ENCODE results near the gene F10. TPM values are rescaled to one million over a fixed set of nuclear protein-coding genes. Genes with fewer than 3 reads are reported as not detected.

The F10 gene
- total and polyA plus RNA-seq, 2 donors (not counting 1 experiment from before 2014, with no cell fraction given), result not detected

DNA sequence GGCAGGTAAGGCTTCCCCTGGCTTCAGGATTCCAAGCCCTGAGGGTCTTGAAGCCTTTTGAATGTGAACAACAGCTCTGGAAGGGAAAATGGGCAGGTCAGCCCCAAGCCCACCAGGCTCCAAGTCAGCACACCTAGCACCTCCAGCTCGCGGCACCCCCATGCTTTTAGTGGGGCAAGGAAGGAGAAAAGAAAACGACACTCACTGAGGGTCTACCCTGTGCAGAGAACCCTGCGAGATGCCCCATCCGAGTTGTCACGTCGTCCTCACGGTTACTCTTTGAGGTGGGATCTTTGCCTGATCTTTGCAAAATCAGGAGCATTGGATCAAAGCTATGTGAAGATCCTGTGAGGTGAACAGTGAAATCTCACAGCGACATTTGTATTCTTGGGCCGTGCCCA is 5.7 kb upstream of the F10 start:
- Histone ChIP-seq H4K20me1 (ENCODE audit: control insufficient read depth, insufficient read depth, low read length, poor library complexity, severe bottlenecking) (no peaks in the 10 kb centered on the region), H3K79me2 (ENCODE audit: control insufficient read depth, insufficient read depth, low read length) (no peaks in the 10 kb centered on the region), H3K4me3 (ENCODE audit: control extremely low read depth in 1 of 5, extremely low read depth in 1 of 5, insufficient read depth in 1 of 5, low read depth in 2 of 5, low read length in 4 of 5) (no peak overlapping the region), H2AFZ (ENCODE audit: insufficient read depth, low read depth, low read length, poor library complexity, severe bottlenecking) (no peak overlapping the region), H3K9ac (ENCODE audit: low read length) (no peak overlapping the region), H3K27me3 (replicated peaks in 1 of 4; ENCODE audit: control extremely low read depth in 1 of 4, control insufficient read depth in 3 of 4, insufficient read depth in 4 of 4, low read length in 3 of 4) (peaks cover 0 to 2% (median 0%) of the 10 kb centered on the region in 4 experiments), H3K27ac (ENCODE audit: low read length in 2 of 2) (no peak overlapping the region), H3K36me3 (replicated peaks in 1 of 2; ENCODE audit: control extremely low read depth in 1 of 2, control insufficient read depth in 1 of 2, extremely low read depth in 1 of 2, insufficient read depth in 2 of 2, low read length in 1 of 2) (no peaks in the 10 kb centered on the region), H3K4me2 (replicated peaks; ENCODE audit: low read depth, low read length, poor library complexity, severe bottlenecking) (no peak overlapping the region), H3K9me3 (ENCODE audit: control extremely low read depth in 1 of 3, control insufficient read depth in 2 of 3, insufficient read depth in 1 of 3, low read length in 2 of 3) (peaks cover 0 to 5% (median 0%) of the 10 kb centered on the region in 3 donors), H3K4me1 (ENCODE audit: control insufficient read depth in 2 of 2, insufficient read depth in 2 of 2, low read length in 2 of 2) (no peaks in the 10 kb centered on the region)
- intact Hi-C loops (cut with micrococcal nuclease), result no loop called here
- no peaks in the 10 kb centered on the region for H3K27me3 Mint-ChIP-seq
- no peak overlapping the region for H3K4me3 Mint-ChIP-seq
- ChIA-PET POLR2A (no interaction called here), CTCF (no interaction called here)
- no peak for ATAC-seq (ENCODE audit: low read depth)
- 90% methylated on average over 10 of the region's 10 CpGs for WGBS (ENCODE audit: insufficient coverage)
- no peaks in the 10 kb centered on the region for H3K9me3 Mint-ChIP-seq (ENCODE audit: insufficient read depth)
- no peaks in the 10 kb centered on the region for H3K4me1 Mint-ChIP-seq
- no peak overlapping the region for H3K27ac Mint-ChIP-seq
- DNase-seq, result no peak
- no peak for TF ChIP-seq EZH2 (IDR thresholded peaks at IDR 0.05; ENCODE audit: borderline replicate concordance, insufficient read depth, low read depth, low read length, poor library complexity, severe bottlenecking)
- TF ChIP-seq, protein P1, sequence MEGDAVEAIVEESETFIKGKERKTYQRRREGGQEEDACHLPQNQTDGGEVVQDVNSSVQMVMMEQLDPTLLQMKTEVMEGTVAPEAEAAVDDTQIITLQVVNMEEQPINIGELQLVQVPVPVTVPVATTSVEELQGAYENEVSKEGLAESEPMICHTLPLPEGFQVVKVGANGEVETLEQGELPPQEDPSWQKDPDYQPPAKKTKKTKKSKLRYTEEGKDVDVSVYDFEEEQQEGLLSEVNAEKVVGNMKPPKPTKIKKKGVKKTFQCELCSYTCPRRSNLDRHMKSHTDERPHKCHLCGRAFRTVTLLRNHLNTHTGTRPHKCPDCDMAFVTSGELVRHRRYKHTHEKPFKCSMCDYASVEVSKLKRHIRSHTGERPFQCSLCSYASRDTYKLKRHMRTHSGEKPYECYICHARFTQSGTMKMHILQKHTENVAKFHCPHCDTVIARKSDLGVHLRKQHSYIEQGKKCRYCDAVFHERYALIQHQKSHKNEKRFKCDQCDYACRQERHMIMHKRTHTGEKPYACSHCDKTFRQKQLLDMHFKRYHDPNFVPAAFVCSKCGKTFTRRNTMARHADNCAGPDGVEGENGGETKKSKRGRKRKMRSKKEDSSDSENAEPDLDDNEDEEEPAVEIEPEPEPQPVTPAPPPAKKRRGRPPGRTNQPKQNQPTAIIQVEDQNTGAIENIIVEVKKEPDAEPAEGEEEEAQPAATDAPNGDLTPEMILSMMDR (IDR thresholded peaks at IDR 0.05), result no peak

DNA sequence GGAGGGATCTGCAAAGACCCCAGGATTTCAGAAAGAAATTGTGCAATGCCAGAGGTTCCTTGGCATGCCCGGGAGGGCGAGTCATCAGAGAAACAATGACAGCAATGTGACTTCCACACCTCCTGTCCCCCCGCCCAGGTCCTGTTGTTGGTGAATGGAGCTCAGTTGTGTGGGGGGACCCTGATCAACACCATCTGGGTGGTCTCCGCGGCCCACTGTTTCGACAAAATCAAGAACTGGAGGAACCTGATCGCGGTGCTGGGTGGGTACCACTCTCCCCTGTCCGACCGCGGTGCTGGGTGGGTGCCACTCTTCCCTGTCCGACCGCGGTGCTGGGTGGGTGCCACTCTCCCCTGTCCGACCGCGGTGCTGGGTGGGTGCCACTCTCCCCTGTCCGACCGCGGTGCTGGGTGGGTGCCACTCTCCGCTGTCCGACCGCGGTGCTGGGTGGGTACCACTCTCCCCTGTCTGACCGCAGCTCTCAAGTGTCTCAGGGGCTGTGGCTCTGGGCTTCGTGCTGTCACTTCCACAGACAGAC is 5.2 kb upstream of the F10 start:
- CTCF ChIA-PET, result no interaction called here
- intact Hi-C loops (cut with micrococcal nuclease), result no loop called here
- H3K4me3 Mint-ChIP-seq, result no peak overlapping the region
- H3K4me1 ChIP-seq (ENCODE audit: control insufficient read depth in 2 of 2, insufficient read depth in 2 of 2, low read length in 2 of 2), result no peaks in the 10 kb centered on the region
- no peaks in the 10 kb centered on the region for H4K20me1 ChIP-seq (ENCODE audit: control insufficient read depth, insufficient read depth, low read length, poor library complexity, severe bottlenecking)
- H3K27me3 Mint-ChIP-seq, result peaks cover 2% of the 10 kb centered on the region
- no peaks in the 10 kb centered on the region for H3K9me3 Mint-ChIP-seq (ENCODE audit: insufficient read depth)
- H3K9ac ChIP-seq (ENCODE audit: low read length), result no peak overlapping the region
- no peaks in the 10 kb centered on the region for H3K4me1 Mint-ChIP-seq
- WGBS (ENCODE audit: insufficient coverage), result 93% methylated on average over 24 of the region's 26 CpGs
- peaks cover 0 to 5% (median 0%) of the 10 kb centered on the region in 3 donors for H3K9me3 ChIP-seq (ENCODE audit: control extremely low read depth in 1 of 3, control insufficient read depth in 2 of 3, insufficient read depth in 1 of 3, low read length in 2 of 3)
- H3K36me3 ChIP-seq (replicated peaks in 1 of 2; ENCODE audit: control extremely low read depth in 1 of 2, control insufficient read depth in 1 of 2, extremely low read depth in 1 of 2, insufficient read depth in 2 of 2, low read length in 1 of 2), result no peaks in the 10 kb centered on the region
- no peak overlapping the region for H3K4me2 ChIP-seq (replicated peaks; ENCODE audit: low read depth, low read length, poor library complexity, severe bottlenecking)
- H3K4me3 ChIP-seq (ENCODE audit: control extremely low read depth in 1 of 5, extremely low read depth in 1 of 5, insufficient read depth in 1 of 5, low read depth in 2 of 5, low read length in 4 of 5), result no peak overlapping the region
- DNase-seq, result no peak
- peaks cover 0 to 2% (median 0%) of the 10 kb centered on the region in 4 experiments for H3K27me3 ChIP-seq (replicated peaks in 1 of 4; ENCODE audit: control extremely low read depth in 1 of 4, control insufficient read depth in 3 of 4, insufficient read depth in 4 of 4, low read length in 3 of 4)
- H2AFZ ChIP-seq (ENCODE audit: insufficient read depth, low read depth, low read length, poor library complexity, severe bottlenecking), result no peak overlapping the region
- H3K27ac Mint-ChIP-seq, result no peak overlapping the region
- POLR2A ChIA-PET, result no interaction called here
- H3K79me2 ChIP-seq (ENCODE audit: control insufficient read depth, insufficient read depth, low read length), result no peaks in the 10 kb centered on the region
- ATAC-seq (ENCODE audit: low read depth), result no peak
- H3K27ac ChIP-seq (ENCODE audit: low read length in 2 of 2), result no peak overlapping the region
- TF ChIP-seq, protein P1 (IDR thresholded peaks at IDR 0.05), result no peak
- TF ChIP-seq EZH2 (IDR thresholded peaks at IDR 0.05; ENCODE audit: borderline replicate concordance, insufficient read depth, low read depth, low read length, poor library complexity, severe bottlenecking), result no peak
